Gastroesophageal sphincter (tissue), 3 donors: ENCODE data around the gene KCNK4.

Source experiments
- EP300 ChIP-seq: sonication (generic); formaldehyde crosslinking; IDR thresholded peaks from one replicate; pipeline ENCODE4 v1.6.1; 2017; ENCODE audit warnings: antibody characterized with exemption, mild to moderate bottlenecking
- POLR2A ChIP-seq, 2 donors: fragments of 450-650 bp; IDR thresholded peaks; one replicate each; pipeline ENCODE4 v1.6.1; 2017; ENCODE audit warnings: antibody characterized with exemption in 2 of 2, mild to moderate bottlenecking in 2 of 2, moderate library complexity in 1 of 2
- TF ChIP-seq, protein P1 (sequence below), 4 experiments: fragments of 200-600 bp in 2 of 4; fragments of 450-650 bp in 2 of 4; sonication (generic) in 1 of 4; IDR thresholded peaks; one replicate each; pipeline ENCODE4 v1.5.1; 2017 to 2019; ENCODE audit warnings: antibody characterized with exemption in 4 of 4, mild to moderate bottlenecking in 2 of 4, moderate library complexity in 2 of 4

DNA sequence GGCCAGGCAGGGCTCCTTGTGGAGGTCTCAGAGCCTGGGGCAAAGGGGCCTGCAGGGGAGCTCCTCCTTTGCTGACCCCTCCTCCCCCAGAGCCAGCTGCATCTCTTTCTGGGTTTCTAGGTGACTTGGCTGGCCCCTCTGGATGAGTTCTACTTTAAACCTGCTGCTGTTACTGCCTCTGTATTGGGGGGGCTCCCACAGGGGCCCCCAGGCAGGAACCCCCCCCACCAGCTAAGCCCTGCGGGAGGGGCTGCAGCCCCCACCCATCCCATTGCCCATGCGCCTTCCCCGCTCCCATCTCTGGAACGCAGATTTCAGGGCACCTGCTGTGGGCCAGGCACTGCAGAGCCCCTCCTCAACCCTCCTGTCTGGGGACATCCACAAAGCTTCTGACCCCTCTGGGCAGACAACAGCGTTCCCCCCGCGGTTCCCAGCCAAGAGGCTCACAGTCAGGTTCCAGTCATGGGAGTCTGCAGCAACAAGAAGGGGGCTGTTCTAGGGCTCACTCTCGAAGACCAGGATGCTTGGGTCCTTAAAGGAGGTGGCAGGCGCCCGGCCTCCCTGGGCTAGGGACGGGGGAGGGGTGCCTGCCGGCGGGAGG is 40.6 kb upstream of the KCNK4 start:
- TF ChIP-seq, protein P1, sequence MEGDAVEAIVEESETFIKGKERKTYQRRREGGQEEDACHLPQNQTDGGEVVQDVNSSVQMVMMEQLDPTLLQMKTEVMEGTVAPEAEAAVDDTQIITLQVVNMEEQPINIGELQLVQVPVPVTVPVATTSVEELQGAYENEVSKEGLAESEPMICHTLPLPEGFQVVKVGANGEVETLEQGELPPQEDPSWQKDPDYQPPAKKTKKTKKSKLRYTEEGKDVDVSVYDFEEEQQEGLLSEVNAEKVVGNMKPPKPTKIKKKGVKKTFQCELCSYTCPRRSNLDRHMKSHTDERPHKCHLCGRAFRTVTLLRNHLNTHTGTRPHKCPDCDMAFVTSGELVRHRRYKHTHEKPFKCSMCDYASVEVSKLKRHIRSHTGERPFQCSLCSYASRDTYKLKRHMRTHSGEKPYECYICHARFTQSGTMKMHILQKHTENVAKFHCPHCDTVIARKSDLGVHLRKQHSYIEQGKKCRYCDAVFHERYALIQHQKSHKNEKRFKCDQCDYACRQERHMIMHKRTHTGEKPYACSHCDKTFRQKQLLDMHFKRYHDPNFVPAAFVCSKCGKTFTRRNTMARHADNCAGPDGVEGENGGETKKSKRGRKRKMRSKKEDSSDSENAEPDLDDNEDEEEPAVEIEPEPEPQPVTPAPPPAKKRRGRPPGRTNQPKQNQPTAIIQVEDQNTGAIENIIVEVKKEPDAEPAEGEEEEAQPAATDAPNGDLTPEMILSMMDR (IDR thresholded peaks at IDR 0.05), result no peak
- no peak for TF ChIP-seq EP300
- TF ChIP-seq POLR2A (IDR thresholded peaks at IDR 0.05), result no peak
